Suprapubic skin (tissue), 4 donors: ENCODE measurements around the gene NINJ1. TPM values are rescaled to one million over a fixed set of nuclear protein-coding genes. Genes with fewer than 3 reads are reported as not detected.

Experiments
- DNase-seq, 2 donors: peaks; one replicate each; pipeline ENCODE4 v3.0.0-alpha.2; 2019; ENCODE audit warnings: low spot score in 2 of 2
- H3K27ac ChIP-seq: fragments of 200-600 bp; sonication (generic); one replicate; pipeline ENCODE4 v1.5.1; 2019
- H3K27me3 ChIP-seq: fragments of 200-600 bp; sonication (generic); one replicate; pipeline ENCODE4 v1.5.1; 2019
- H3K36me3 ChIP-seq: fragments of 200-600 bp; sonication (generic); one replicate; pipeline ENCODE4 v1.5.1; 2019
- H3K4me1 ChIP-seq: fragments of 200-600 bp; sonication (generic); one replicate; pipeline ENCODE4 v1.5.1; 2019
- H3K4me3 ChIP-seq: fragments of 200-600 bp; sonication (generic); one replicate; pipeline ENCODE4 v1.5.1; 2019; ENCODE audit warnings: mild to moderate bottlenecking
- H3K9me3 ChIP-seq: fragments of 200-600 bp; sonication (generic); one replicate; pipeline ENCODE4 v1.5.1; 2019
- CTCF ChIP-seq, 2 donors: fragments of 200-600 bp in 1 of 2; fragments of 450-650 bp in 1 of 2; sonication (generic) in 1 of 2; IDR thresholded peaks; one replicate each; pipeline ENCODE4 v1.5.1; 2016 to 2019; ENCODE audit warnings: antibody characterized with exemption in 2 of 2, mild to moderate bottlenecking in 1 of 2, moderate library complexity in 1 of 2
- EP300 ChIP-seq: sonication (generic); formaldehyde crosslinking; IDR thresholded peaks from one replicate; pipeline ENCODE4 v1.6.1; 2017; ENCODE audit warnings: antibody characterized with exemption
- POLR2A ChIP-seq, 2 donors: fragments of 450-650 bp; IDR thresholded peaks; one replicate each; pipeline ENCODE4 v1.6.1; 2017; ENCODE audit warnings: antibody characterized with exemption in 2 of 2, mild to moderate bottlenecking in 2 of 2, moderate library complexity in 2 of 2
- POLR2AphosphoS5 ChIP-seq, 3 donors: sonication (generic); formaldehyde crosslinking; IDR thresholded peaks; one replicate each; pipeline ENCODE4 v1.6.1; 2017; ENCODE audit warnings: antibody characterized with exemption in 3 of 3
- WGBS: methylation state at CpG from one replicate; pipeline ENCODE4 v1.1.5; 2018; 5-methylcytosine and 5-hydroxymethylcytosine counted together
- total RNA-seq, 4 donors: library from RNA; depleted of rRNA; stranded (reverse); fragments of >200 nt; gene quantifications; one replicate each; pipeline ENCODE4 v1.1.0, GENCODE V29; 2016

Gene NINJ1
- total RNA-seq, 4 donors from 2014 or later, result 88.3 to 158 (median 113) TPM

GRCh38 chr9:93180938-93181337, 46.9 kb upstream of the NINJ1 start:
- H3K36me3 ChIP-seq, result no peaks in the 10 kb centered on the region
- H3K27me3 ChIP-seq, result peaks cover 20% of the 10 kb centered on the region
- H3K4me1 ChIP-seq, result peaks cover 26% of the 10 kb centered on the region
- no peaks in the 10 kb centered on the region for H3K9me3 ChIP-seq
- no peak overlapping the region for H3K27ac ChIP-seq
- no peak for DNase-seq
- no peak overlapping the region for H3K4me3 ChIP-seq
- WGBS, result 80% methylated on average over 1 of the region's 1 CpG
- TF ChIP-seq POLR2A (IDR thresholded peaks at IDR 0.05) (no peak), EP300 (no peak)

DNA sequence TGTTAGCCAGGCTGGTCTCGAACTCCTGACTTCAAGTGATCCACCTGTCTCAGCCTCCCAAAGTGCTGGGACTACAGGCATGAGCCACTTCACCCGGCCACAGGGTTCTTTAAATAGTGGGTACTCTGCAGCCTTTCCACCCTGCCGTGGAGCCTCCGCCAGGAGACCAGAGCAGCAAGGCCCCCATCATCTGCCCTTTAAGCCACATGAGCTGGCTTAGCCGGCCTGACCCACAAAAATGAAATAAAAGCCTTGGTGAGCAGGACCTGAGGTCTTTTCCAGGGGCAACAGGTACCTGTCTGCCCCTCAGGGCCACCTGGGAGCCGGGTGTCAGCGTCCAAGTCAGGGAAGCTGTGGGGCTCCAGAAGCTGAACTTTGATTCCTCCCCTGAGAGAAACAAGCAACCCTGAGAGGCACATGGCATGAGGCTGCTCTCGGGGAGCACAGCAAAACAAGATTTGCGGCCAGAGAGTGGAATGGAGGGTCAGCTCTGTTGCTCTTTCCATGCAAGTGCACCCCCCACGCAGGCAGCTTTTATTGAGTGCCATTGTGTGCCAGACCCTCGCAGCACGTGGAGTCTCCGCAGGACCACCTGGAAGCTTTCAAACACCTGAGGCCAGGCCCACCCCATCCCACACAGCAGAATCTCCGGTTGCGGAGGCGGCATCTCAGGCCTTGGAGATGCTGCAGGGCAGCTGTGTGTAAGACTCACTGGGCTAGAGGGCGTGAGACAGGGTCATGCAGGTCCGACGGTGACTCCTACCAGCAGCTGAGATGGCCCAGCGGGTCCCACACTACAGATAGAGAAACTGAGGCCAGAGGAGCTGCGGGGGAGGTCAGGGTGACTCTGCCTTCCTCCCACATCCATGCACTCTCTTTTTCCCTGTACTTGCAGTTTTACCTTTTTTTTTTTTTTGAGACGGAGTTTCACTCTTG, 45.1 kb upstream of the NINJ1 start:
- H3K27me3 ChIP-seq, result peaks cover 14% of the 10 kb centered on the region
- H3K4me1 ChIP-seq, result peaks cover 9% of the 10 kb centered on the region
- H3K27ac ChIP-seq, result no peak overlapping the region
- TF ChIP-seq CTCF (IDR thresholded peaks at IDR 0.05) (no peak), EP300 (no peak), POLR2AphosphoS5 (IDR thresholded peaks at IDR 0.05) (no peak), POLR2A (IDR thresholded peaks at IDR 0.05) (no peak)
- H3K36me3 ChIP-seq, result no peaks in the 10 kb centered on the region
- 91% methylated on average over 15 of the region's 22 CpGs for whole genome bisulfite sequencing
- H3K9me3 ChIP-seq, result no peaks in the 10 kb centered on the region
- no peak for DNase-seq
- no peak overlapping the region for H3K4me3 ChIP-seq

- H3K27me3 ChIP-seq, result peaks cover 2% of the 10 kb centered on the region
- WGBS, result 76% methylated on average over 6 of the region's 6 CpGs
- no peaks in the 10 kb centered on the region for H3K9me3 ChIP-seq
- no peak for DNase-seq
- TF ChIP-seq EP300 (no peak), POLR2AphosphoS5 (IDR thresholded peaks at IDR 0.05) (no peak), POLR2A (IDR thresholded peaks at IDR 0.05) (no peak), CTCF (IDR thresholded peaks at IDR 0.05) (no peak)
- no peak overlapping the region for H3K27ac ChIP-seq
- no peaks in the 10 kb centered on the region for H3K36me3 ChIP-seq
- H3K4me3 ChIP-seq, result no peak overlapping the region
- H3K4me1 ChIP-seq, result no peaks in the 10 kb centered on the region
These were observed 43.6 kb upstream of the NINJ1 start for GRCh38 chr9:93177676-93178075.

GRCh38 chr9:93174976-93175375, 40.9 kb upstream of the NINJ1 start:
- no peak for DNase-seq
- H3K27ac ChIP-seq, result no peak overlapping the region
- H3K4me3 ChIP-seq, result no peak overlapping the region
- H3K4me1 ChIP-seq, result no peaks in the 10 kb centered on the region
- no peaks in the 10 kb centered on the region for H3K27me3 ChIP-seq
- no peaks in the 10 kb centered on the region for H3K9me3 ChIP-seq
- 63% methylated on average over 2 of the region's 3 CpGs for WGBS
- TF ChIP-seq EP300, result no peak
- TF ChIP-seq CTCF (IDR thresholded peaks at IDR 0.05), result no peak
- TF ChIP-seq POLR2A (IDR thresholded peaks at IDR 0.05), result no peak
- TF ChIP-seq POLR2AphosphoS5 (IDR thresholded peaks at IDR 0.05), result no peak
- no peaks in the 10 kb centered on the region for H3K36me3 ChIP-seq

- 68% methylated on average over 10 of the region's 12 CpGs for WGBS
- no peak for DNase-seq
- Histone ChIP-seq H3K36me3 (no peaks in the 10 kb centered on the region), H3K27ac (no peak overlapping the region), H3K27me3 (no peaks in the 10 kb centered on the region), H3K4me1 (no peaks in the 10 kb centered on the region), H3K9me3 (no peaks in the 10 kb centered on the region), H3K4me3 (no peak overlapping the region)
- no peak for TF ChIP-seq POLR2AphosphoS5 (IDR thresholded peaks at IDR 0.05)
- TF ChIP-seq EP300, result no peak
- TF ChIP-seq POLR2A (IDR thresholded peaks at IDR 0.05), result no peak
- no peak for TF ChIP-seq CTCF (IDR thresholded peaks at IDR 0.05)
These were observed 39.5 kb upstream of the NINJ1 start for GRCh38 chr9:93173365-93174051.
